HEK293T (cell line): ENCODE data around the gene PCBP3.

ENCODE experiments used
- CTCF ChIA-PET: fragments of 350-600 bp; formaldehyde crosslinking; extraction: SDS; loops from one replicate; lab custom pipeline; 2021; ENCODE audit warnings: antibody characterized with exemption, inconsistent platforms; lab: Yijun Ruan, JAX
- POLR2A ChIA-PET: fragments of 350-600 bp; formaldehyde crosslinking; extraction: SDS; loops from one replicate; lab custom pipeline; 2020; ENCODE audit warnings: antibody characterized with exemption, inconsistent platforms; lab: Yijun Ruan, JAX
- DNase-seq: peaks from one replicate; pipeline ENCODE4 v3.0.0; 2012; ENCODE audit warnings: mixed read lengths; ENCODE audit errors: extremely low spot score
- ARNT ChIP-seq: fragments of 450-650 bp; IDR thresholded peaks from 2 replicates; pipeline ENCODE4 v1.6.1; 2017; ENCODE audit warnings: mild to moderate bottlenecking
- BHLHE40 ChIP-seq: fragments of 450-650 bp; IDR thresholded peaks from 2 replicates; pipeline ENCODE4 v1.6.1; 2016; ENCODE audit warnings: mild to moderate bottlenecking, moderate library complexity, borderline replicate concordance
- CTBP1 ChIP-seq: fragments of 450-650 bp; IDR thresholded peaks from 2 replicates; pipeline ENCODE4 v1.6.1; 2016; ENCODE audit warnings: borderline replicate concordance
- ELF4 ChIP-seq: fragments of 450-650 bp; IDR thresholded peaks from 2 replicates; pipeline ENCODE4 v1.6.1; 2017; ENCODE audit warnings: antibody characterized with exemption
- FOXA1 ChIP-seq: fragments of 450-650 bp; IDR thresholded peaks from 2 replicates; pipeline ENCODE4 v1.6.1; 2016; ENCODE audit warnings: mild to moderate bottlenecking
- FOXK2 ChIP-seq: fragments of 450-650 bp; IDR thresholded peaks from 2 replicates; pipeline ENCODE4 v1.6.1; 2016; ENCODE audit warnings: mild to moderate bottlenecking
- FOXM1 ChIP-seq: fragments of 450-650 bp; IDR thresholded peaks from 2 replicates; pipeline ENCODE4 v1.6.1; 2017; ENCODE audit warnings: mild to moderate bottlenecking, borderline replicate concordance
- HDGF ChIP-seq: fragments of 450-650 bp; IDR thresholded peaks from 2 replicates; pipeline ENCODE4 v1.6.1; 2017; ENCODE audit warnings: antibody characterized with exemption, borderline replicate concordance
- L3MBTL2 ChIP-seq: fragments of 450-650 bp; conservative IDR thresholded peaks from 2 replicates; pipeline ENCODE4 v1.6.1; 2016; ENCODE audit warnings: mild to moderate bottlenecking
- LEF1 ChIP-seq: fragments of 450-650 bp; IDR thresholded peaks from 2 replicates; pipeline ENCODE4 v1.6.1; 2017; ENCODE audit warnings: mild to moderate bottlenecking, borderline replicate concordance
- NFRKB ChIP-seq: fragments of 450-650 bp; IDR thresholded peaks from 2 replicates; pipeline ENCODE4 v1.6.1; 2016; ENCODE audit warnings: mild to moderate bottlenecking, moderate library complexity
- PKNOX1 ChIP-seq: fragments of 450-650 bp; IDR thresholded peaks from 2 replicates; pipeline ENCODE4 v1.6.1; 2016
- SP1 ChIP-seq: fragments of 450-650 bp; IDR thresholded peaks from 2 replicates; pipeline ENCODE4 v1.6.1; 2017
- SUZ12 ChIP-seq: fragments of 450-650 bp; IDR thresholded peaks from 2 replicates; pipeline ENCODE4 v1.6.1; 2016; ENCODE audit warnings: mild to moderate bottlenecking
- TARDBP ChIP-seq: fragments of 450-650 bp; IDR thresholded peaks from 2 replicates; pipeline ENCODE4 v1.6.1; 2016
- ZNF384 ChIP-seq: fragments of 450-650 bp; IDR thresholded peaks from 2 replicates; pipeline ENCODE4 v1.6.1; 2016

Gene PCBP3

GRCh38 chr21:45897191-45898027 is 253.9 kb downstream of the PCBP3 start:
- TF ChIP-seq ELF4 (no peak), CTBP1 (no peak), TARDBP (no peak), FOXK2 (no peak), NFRKB (no peak), FOXA1 (no peak)
- ChIA-PET CTCF (no interaction called here), POLR2A (no interaction called here)
- no peak for DNase-seq

- no peak for TF ChIP-seq NFRKB
- TF ChIP-seq PKNOX1, result no peak
- no peak for TF ChIP-seq SP1
- no peak for TF ChIP-seq L3MBTL2
- no peak for TF ChIP-seq BHLHE40
- no peak for TF ChIP-seq ELF4
- TF ChIP-seq HDGF, result no peak
- no peak for TF ChIP-seq LEF1
- TF ChIP-seq FOXK2, result no peak
- TF ChIP-seq ARNT, result no peak
- TF ChIP-seq CTBP1, result no peak
- TF ChIP-seq ZNF384, result no peak
- no peak for TF ChIP-seq FOXA1
- TF ChIP-seq TARDBP, result no peak
- no peak for TF ChIP-seq FOXM1
- no peak for TF ChIP-seq SUZ12
- ChIA-PET POLR2A (no interaction called here), CTCF (no interaction called here)
- no peak for DNase-seq
Measured at GRCh38 chr21:45898028-45898350, 254.5 kb downstream of the PCBP3 start.

- no peak for DNase-seq
- ChIA-PET CTCF (no interaction called here), POLR2A (no interaction called here)
- TF ChIP-seq L3MBTL2 (no peak), LEF1 (no peak), NFRKB (no peak), HDGF (no peak), ARNT (no peak), ELF4 (no peak)
Measured at GRCh38 chr21:45898781-45899180, 255.3 kb downstream of the PCBP3 start.

GRCh38 chr21:45899317-45900033 is 255.9 kb downstream of the PCBP3 start:
- TF ChIP-seq FOXM1, result no peak
- no peak for TF ChIP-seq LEF1
- no peak for TF ChIP-seq CTBP1
- TF ChIP-seq BHLHE40, result no peak
- TF ChIP-seq SUZ12, result no peak
- no peak for TF ChIP-seq L3MBTL2
- TF ChIP-seq ARNT, result no peak
- no peak for TF ChIP-seq ZNF384
- TF ChIP-seq NFRKB, result no peak
- no peak for TF ChIP-seq FOXK2
- TF ChIP-seq PKNOX1, result no peak
- no peak for TF ChIP-seq ELF4
- TF ChIP-seq SP1, result no peak
- TF ChIP-seq HDGF, result no peak
- no peak for TF ChIP-seq TARDBP
- POLR2A ChIA-PET, result no interaction called here
- CTCF ChIA-PET, result no interaction called here
- no peak for DNase-seq

- ChIA-PET POLR2A (no interaction called here), CTCF (interaction anchor here (0.6 kb wide), 1 partner anchor 21 kb away, joined by 3 read pairs; no protein-coding TSS in a partner anchor)
- no peak for DNase-seq
- TF ChIP-seq FOXK2 (no peak), PKNOX1 (no peak), ZNF384 (no peak), TARDBP (no peak), HDGF (no peak), L3MBTL2 (no peak), SP1 (no peak), CTBP1 (no peak), NFRKB (no peak), FOXM1 (no peak), ELF4 (no peak)
Measured at GRCh38 chr21:45900034-45900868, 256.7 kb downstream of the PCBP3 start.
